OCI-LY1 (cell line): ENCODE measurements around the gene ZFP64.

Experiments
- H2AFZ ChIP-seq: fragments of 200-600 bp; sonication (generic), shearing (Covaris generic); 2 replicates; pipeline ENCODE4 v1.6.0; 2014; ENCODE audit warnings: antibody characterized with exemption, mild to moderate bottlenecking, low read length
- H3F3A ChIP-seq: fragments of 200-600 bp; sonication (generic), shearing (Covaris generic); 2 replicates; pipeline ENCODE4 v1.6.0; 2014; ENCODE audit warnings: mild to moderate bottlenecking, antibody characterized with exemption, low read length, moderate library complexity; ENCODE audit not compliant: insufficient read depth
- H3K27ac ChIP-seq: fragments of 200-600 bp; sonication (generic); 2 replicates; pipeline ENCODE4 v1.5.1; 2014; ENCODE audit warnings: low read length, mixed run types, mild to moderate bottlenecking, low read depth; ENCODE audit not compliant: poor library complexity, severe bottlenecking
- H3K27me3 ChIP-seq: fragments of 200-600 bp; sonication (generic); 2 replicates; pipeline ENCODE4 v1.6.0; 2014; ENCODE audit warnings: antibody characterized with exemption, mild to moderate bottlenecking, low read length, moderate library complexity; ENCODE audit not compliant: insufficient read depth
- H3K36me3 ChIP-seq: fragments of 200-600 bp; sonication (generic); 2 replicates; pipeline ENCODE4 v1.6.1; 2014; ENCODE audit warnings: mild to moderate bottlenecking, antibody characterized with exemption, low read length, moderate library complexity, mixed read lengths; ENCODE audit not compliant: insufficient read depth
- H3K4me1 ChIP-seq: fragments of 200-600 bp; sonication (generic); 2 replicates; pipeline ENCODE4 v1.5.1; 2014; ENCODE audit warnings: mild to moderate bottlenecking, low read length, moderate library complexity; ENCODE audit not compliant: insufficient read depth, severe bottlenecking
- H3K4me2 ChIP-seq: fragments of 200-600 bp; sonication (generic), shearing (Covaris generic); 2 replicates; pipeline ENCODE4 v1.6.1; 2014; ENCODE audit warnings: low read length
- H3K4me3 ChIP-seq: fragments of 200-600 bp; sonication (generic); 2 replicates; pipeline ENCODE4 v1.5.1; 2014; ENCODE audit warnings: low read length, low read depth, mild to moderate bottlenecking, mixed read lengths; ENCODE audit not compliant: poor library complexity, severe bottlenecking
- H3K79me2 ChIP-seq: fragments of 200-600 bp; shearing (Covaris generic); 2 replicates; pipeline ENCODE4 v1.6.1; 2016; ENCODE audit warnings: mixed run types, low read length, mixed read lengths; ENCODE audit not compliant: insufficient read depth
- H3K9ac ChIP-seq: fragments of 200-600 bp; sonication (generic), shearing (Covaris generic); 2 replicates; pipeline ENCODE4 v1.6.1; 2014; ENCODE audit warnings: mild to moderate bottlenecking, low read length, mixed read lengths
- H3K9me2 ChIP-seq: fragments of 200-600 bp; sonication (generic), shearing (Covaris generic); 2 replicates; pipeline ENCODE4 v1.6.1; 2014; ENCODE audit warnings: low read depth, mild to moderate bottlenecking, low read length, mixed read lengths
- H3K9me3 ChIP-seq: fragments of 200-600 bp; shearing (Covaris generic); 2 replicates; pipeline ENCODE4 v1.6.1; 2014; ENCODE audit warnings: low read length, mixed read lengths
- H4K20me1 ChIP-seq: fragments of 200-600 bp; sonication (generic), shearing (Covaris generic); 2 replicates; pipeline ENCODE4 v1.6.0; 2016; ENCODE audit warnings: mild to moderate bottlenecking, low read length; ENCODE audit not compliant: insufficient read depth
- EZH2 ChIP-seq: fragments of 200-600 bp; sonication (generic), shearing (Covaris generic); IDR thresholded peaks from 2 replicates; pipeline ENCODE4 v1.8.0; 2017; ENCODE audit warnings: borderline replicate concordance, mixed run types, mild to moderate bottlenecking, antibody characterized with exemption, low read length, moderate library complexity, mixed read lengths
- TF ChIP-seq, protein P1 (sequence below): fragments of 200-600 bp; sonication (generic), shearing (Covaris generic); IDR thresholded peaks from 2 replicates; pipeline ENCODE4 v1.5.1; 2017; ENCODE audit warnings: mild to moderate bottlenecking, antibody characterized with exemption, low read length, moderate library complexity, mixed read lengths

The ZFP64 gene

DNA sequence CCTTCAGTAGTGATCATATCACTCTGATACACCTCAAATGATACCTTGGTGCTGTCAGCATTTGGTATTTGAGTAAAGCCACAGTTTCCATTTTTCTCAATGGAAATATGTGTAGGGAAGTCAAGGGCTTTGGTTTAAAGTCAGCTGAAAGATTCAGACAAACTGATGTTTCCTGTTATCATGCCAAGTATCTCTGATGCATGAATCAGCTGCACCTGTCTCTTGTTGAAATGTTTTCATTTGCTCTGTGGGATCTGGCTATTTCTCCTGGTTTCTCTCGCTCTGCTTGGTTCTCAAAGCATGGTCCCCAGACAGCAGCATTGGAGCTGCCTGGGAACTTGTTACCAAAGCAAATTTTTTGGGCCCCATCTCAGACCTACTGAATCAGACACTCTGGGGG lies 23.5 kb downstream of the ZFP64 start:
- no peaks in the 10 kb centered on the region for H3F3A ChIP-seq
- H3K79me2 ChIP-seq = no peaks in the 10 kb centered on the region
- TF ChIP-seq EZH2 = no peak
- TF ChIP-seq, protein P1, sequence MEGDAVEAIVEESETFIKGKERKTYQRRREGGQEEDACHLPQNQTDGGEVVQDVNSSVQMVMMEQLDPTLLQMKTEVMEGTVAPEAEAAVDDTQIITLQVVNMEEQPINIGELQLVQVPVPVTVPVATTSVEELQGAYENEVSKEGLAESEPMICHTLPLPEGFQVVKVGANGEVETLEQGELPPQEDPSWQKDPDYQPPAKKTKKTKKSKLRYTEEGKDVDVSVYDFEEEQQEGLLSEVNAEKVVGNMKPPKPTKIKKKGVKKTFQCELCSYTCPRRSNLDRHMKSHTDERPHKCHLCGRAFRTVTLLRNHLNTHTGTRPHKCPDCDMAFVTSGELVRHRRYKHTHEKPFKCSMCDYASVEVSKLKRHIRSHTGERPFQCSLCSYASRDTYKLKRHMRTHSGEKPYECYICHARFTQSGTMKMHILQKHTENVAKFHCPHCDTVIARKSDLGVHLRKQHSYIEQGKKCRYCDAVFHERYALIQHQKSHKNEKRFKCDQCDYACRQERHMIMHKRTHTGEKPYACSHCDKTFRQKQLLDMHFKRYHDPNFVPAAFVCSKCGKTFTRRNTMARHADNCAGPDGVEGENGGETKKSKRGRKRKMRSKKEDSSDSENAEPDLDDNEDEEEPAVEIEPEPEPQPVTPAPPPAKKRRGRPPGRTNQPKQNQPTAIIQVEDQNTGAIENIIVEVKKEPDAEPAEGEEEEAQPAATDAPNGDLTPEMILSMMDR = no peak
- no peak overlapping the region for H2AFZ ChIP-seq
- no peak overlapping the region for H3K4me3 ChIP-seq
- H3K4me2 ChIP-seq = no peak overlapping the region
- H3K9me3 ChIP-seq = 0 out of 2 replicates have a peak, but pooled peaks cover 3% of the 10 kb centered on the region
- no peaks in the 10 kb centered on the region for H4K20me1 ChIP-seq
- H3K9ac ChIP-seq = no peak overlapping the region
- H3K9me2 ChIP-seq = no peaks in the 10 kb centered on the region
- H3K27me3 ChIP-seq = no peaks in the 10 kb centered on the region
- H3K27ac ChIP-seq = no peak overlapping the region
- peaks cover 4% of the 10 kb centered on the region for H3K4me1 ChIP-seq
- H3K36me3 ChIP-seq = peaks cover 16% of the 10 kb centered on the region

DNA sequence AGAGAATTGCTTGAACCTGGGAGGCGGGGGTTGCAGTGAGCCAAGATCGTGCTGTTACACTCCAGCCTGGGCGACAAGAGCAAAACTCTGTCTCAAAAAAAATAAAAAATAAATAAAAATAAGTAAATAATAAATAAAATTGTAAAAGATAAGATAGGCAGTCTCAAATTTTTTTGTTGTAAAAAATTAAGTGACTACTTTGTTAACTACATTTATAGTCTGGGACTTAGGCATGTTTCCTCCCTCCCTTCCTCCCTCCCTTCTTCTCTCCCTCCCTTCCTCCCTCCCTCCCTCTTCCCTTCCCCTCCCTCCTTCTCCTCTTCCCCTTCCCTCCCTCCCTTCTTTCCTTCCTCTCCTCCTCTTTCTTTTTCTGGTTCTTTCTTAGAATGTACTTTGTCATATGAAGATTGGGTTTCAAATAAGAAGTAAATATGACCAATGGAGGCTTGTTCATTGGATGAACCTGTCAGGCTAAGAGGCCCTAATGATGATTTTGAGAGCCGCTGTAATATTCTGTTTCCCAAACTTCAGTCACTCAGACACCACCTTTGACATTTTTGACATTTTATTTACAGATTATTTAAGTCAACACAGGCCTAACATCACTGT lies 24.2 kb downstream of the ZFP64 start:
- H3F3A ChIP-seq = no peaks in the 10 kb centered on the region
- TF ChIP-seq, protein P1 = no peak
- TF ChIP-seq EZH2 = no peak
- H3K27me3 ChIP-seq = no peaks in the 10 kb centered on the region
- H4K20me1 ChIP-seq = no peaks in the 10 kb centered on the region
- H3K9ac ChIP-seq = no peak overlapping the region
- H2AFZ ChIP-seq = no peak overlapping the region
- H3K27ac ChIP-seq = no peak overlapping the region
- 0 out of 2 replicates have a peak, but pooled peaks cover 3% of the 10 kb centered on the region for H3K9me3 ChIP-seq
- no peak overlapping the region for H3K4me3 ChIP-seq
- no peaks in the 10 kb centered on the region for H3K9me2 ChIP-seq
- no peaks in the 10 kb centered on the region for H3K79me2 ChIP-seq
- H3K36me3 ChIP-seq = peaks cover 16% of the 10 kb centered on the region
- H3K4me2 ChIP-seq = no peak overlapping the region
- no peaks in the 10 kb centered on the region for H3K4me1 ChIP-seq

GRCh38 chr20:52166150-52166549 lies 25.4 kb downstream of the ZFP64 start:
- no peak overlapping the region for H2AFZ ChIP-seq
- H3K27me3 ChIP-seq = no peaks in the 10 kb centered on the region
- TF ChIP-seq EZH2 = no peak
- TF ChIP-seq, protein P1 = no peak
- H3F3A ChIP-seq = no peaks in the 10 kb centered on the region
- no peaks in the 10 kb centered on the region for H3K9me2 ChIP-seq
- peaks cover 19% of the 10 kb centered on the region for H3K36me3 ChIP-seq
- H3K4me1 ChIP-seq = no peaks in the 10 kb centered on the region
- H3K9me3 ChIP-seq = 0 out of 2 replicates have a peak, but pooled peaks cover 3% of the 10 kb centered on the region
- no peak overlapping the region for H3K4me2 ChIP-seq
- no peaks in the 10 kb centered on the region for H3K79me2 ChIP-seq
- H3K27ac ChIP-seq = no peak overlapping the region
- H3K4me3 ChIP-seq = no peak overlapping the region
- H4K20me1 ChIP-seq = no peaks in the 10 kb centered on the region
- H3K9ac ChIP-seq = no peak overlapping the region
